Endothelial cell of umbilical vein (primary cell): ENCODE data around the gene MCM9. TPM values are rescaled to one million over a fixed set of nuclear protein-coding genes. Genes with fewer than 3 reads are reported as not detected.

Experiments used
- BruUV-seq: library from RNA; stranded (reverse); fragments of 400-500 nt; replicated peaks from 2 replicates; lab custom pipeline; 2021; lab: Mats Ljungman, UMichigan
- CTCF ChIA-PET: fragments of 300-600, 350-600 bp; sonication (Branson Sonifier 250); formaldehyde crosslinking; loops from one replicate; lab custom pipeline; 2021; ENCODE audit warnings: antibody characterized with exemption, inconsistent platforms; lab: Charles Lee
- POLR2A ChIA-PET: fragments of 300-600, 350-600 bp; sonication (Branson Sonifier 250); formaldehyde crosslinking; loops from one replicate; lab custom pipeline; 2021; ENCODE audit warnings: antibody characterized with exemption, inconsistent platforms; lab: Charles Lee
- DNase-seq: peaks from one replicate; pipeline ENCODE4 v3.0.0-alpha.2; 2011; ENCODE audit warnings: low read depth, low spot score
- FAIRE-seq: peaks from 2 replicates; lab custom pipeline; 2011; peaks lifted over from hg19 to GRCh38; lab: Jason Lieb, UNC
- H2AFZ ChIP-seq: 2 replicates; pipeline ENCODE4 v1.6.0; 2012; ENCODE audit warnings: low read depth, low read length, control low read depth, inconsistent platforms
- H3K27ac ChIP-seq: 2 replicates; pipeline ENCODE4 v1.5.1; 2011; ENCODE audit warnings: low read depth, mild to moderate bottlenecking, control low read depth, low read length, moderate library complexity; ENCODE audit not compliant: insufficient read depth
- H3K27me3 ChIP-seq, 2 experiments: 2 replicates each; pipeline versions ENCODE4 v1.6.0 to v1.6.1; 2011; ENCODE audit warnings: low read length in 2 of 2, mixed read lengths in 1 of 2; ENCODE audit not compliant: control insufficient read depth in 2 of 2, insufficient read depth in 2 of 2
- H3K36me3 ChIP-seq, 2 experiments: 2 replicates in 1 of 2; 3 replicates in 1 of 2; pipeline ENCODE4 v1.5.1; 2011; ENCODE audit warnings: low read length in 2 of 2, mild to moderate bottlenecking in 1 of 2, moderate library complexity in 1 of 2; ENCODE audit not compliant: control insufficient read depth in 2 of 2, insufficient read depth in 2 of 2; ENCODE audit errors: extremely low read depth in 1 of 2
- H3K4me1 ChIP-seq: 3 replicates; pipeline ENCODE4 v1.5.1; 2011; ENCODE audit warnings: mild to moderate bottlenecking, low read length; ENCODE audit not compliant: control insufficient read depth, insufficient read depth; ENCODE audit errors: extremely low read depth
- H3K4me2 ChIP-seq: 2 replicates; pipeline ENCODE4 v1.6.1; 2011; ENCODE audit warnings: low read length, control low read depth, mixed read lengths; ENCODE audit not compliant: insufficient read depth
- H3K4me3 ChIP-seq, 3 experiments: fragments of 200-600 bp in 1 of 3; sonication (generic), shearing (Covaris generic) in 1 of 3; replicated peaks in 1 of 3; 2 replicates each; pipeline ENCODE4 v1.5.1; 2011 to 2016; ENCODE audit warnings: control low read depth in 3 of 3, low read length in 3 of 3, mild to moderate bottlenecking in 2 of 3, inconsistent platforms in 1 of 3, low read depth in 1 of 3, moderate library complexity in 1 of 3; ENCODE audit not compliant: insufficient read depth in 1 of 3
- H3K79me2 ChIP-seq: 2 replicates; pipeline ENCODE4 v1.6.0; 2012; ENCODE audit warnings: low read length, inconsistent platforms; ENCODE audit not compliant: control insufficient read depth, insufficient read depth
- H3K9ac ChIP-seq: replicated peaks from 2 replicates; pipeline ENCODE3; 2011; ENCODE audit warnings: low read length, control low read depth; ENCODE audit not compliant: insufficient read depth; ENCODE audit errors: extremely low read depth
- H3K9me1 ChIP-seq: replicated peaks from 3 replicates; pipeline ENCODE4 v1.6.0; 2011; ENCODE audit warnings: mild to moderate bottlenecking, low read length; ENCODE audit not compliant: control insufficient read depth, insufficient read depth; ENCODE audit errors: extremely low read depth
- H3K9me3 ChIP-seq: replicated peaks from 2 replicates; pipeline ENCODE4 v1.5.1; 2012; ENCODE audit warnings: low read length, inconsistent platforms; ENCODE audit not compliant: control insufficient read depth, insufficient read depth
- H4K20me1 ChIP-seq: replicated peaks from 2 replicates; pipeline ENCODE3; 2011; ENCODE audit warnings: mild to moderate bottlenecking, low read length; ENCODE audit not compliant: control insufficient read depth, insufficient read depth; ENCODE audit errors: extremely low read depth
- MYC ChIP-seq: IDR thresholded peaks from one replicate; pipeline ENCODE4 v1.6.1; 2011; ENCODE audit warnings: mild to moderate bottlenecking, low read depth, low read length
- POLR2A ChIP-seq: IDR thresholded peaks from 2 replicates; pipeline ENCODE4 v1.6.1; 2012; ENCODE audit warnings: low read depth, mild to moderate bottlenecking, control low read depth, low read length
- POLR2AphosphoS5 ChIP-seq: IDR thresholded peaks from 2 replicates; pipeline ENCODE4 v1.6.1; 2012; ENCODE audit warnings: low read depth, mild to moderate bottlenecking, control low read depth, low read length, moderate library complexity; ENCODE audit not compliant: insufficient read depth
- dilution Hi-C: fragments of 300-500 bp; cut with MboI; formaldehyde crosslinking; loops from one replicate; pipeline ENCODE4 v1.15.0; 2019; ENCODE audit warnings: low sequenced_read_pairs; ENCODE audit not compliant: extremely low pct_ligation_motif_present
- intact Hi-C: fragments of 100-400 bp; cut with micrococcal nuclease; formaldehyde crosslinking; loops from one replicate; pipeline ENCODE4 v1.10.0; 2022
- polyA plus RNA-seq, 4 experiments: library from polyadenylated mRNA; depleted of rRNA in 3 of 4; stranded (reverse) in 3 of 4; unstranded in 1 of 4; fragments of >200 nt; gene quantifications; 2 replicates each; pipeline versions ENCODE4 v1.2.1 to v1.2.3, GENCODE V29; 2011 to 2012; ENCODE audit warnings: missing spikeins in 1 of 4
- total RNA-seq: library from RNA; stranded (reverse); gene quantifications from 2 replicates; pipeline ENCODE4 v1.2.3, GENCODE V29; 2021
- TF ChIP-seq, protein P1 (sequence below): IDR thresholded peaks from 2 replicates; pipeline ENCODE4 v1.6.1; 2011; ENCODE audit not compliant: insufficient read depth, insufficient read length
- TF ChIP-seq, protein P2 (sequence below), 2 donors: IDR thresholded peaks; 1 replicate in 1 of 2; 2 replicates in 1 of 2; pipeline ENCODE4 v1.5.1; 2011; ENCODE audit warnings: low read length in 2 of 2, mild to moderate bottlenecking in 2 of 2, moderate library complexity in 2 of 2, control low read depth in 1 of 2, inconsistent platforms in 1 of 2, low read depth in 1 of 2; ENCODE audit not compliant: insufficient read depth in 1 of 2; ENCODE audit errors: extremely low read depth in 1 of 2

MCM9 gene
- total and polyA plus RNA-seq, 2 donors (not counting 3 experiments of a cell fraction or from before 2014, with no cell fraction given) = 2.0 to 14.1 TPM

- BruUV-seq = TSS peak; percentile 18
- no peaks in the 10 kb centered on the region for H3K36me3 ChIP-seq
- DNase-seq (no peak), FAIRE-seq (no peak)
- H3K9me3 ChIP-seq = no peaks in the 10 kb centered on the region
- H2AFZ ChIP-seq = no peak overlapping the region
- peak overlapping the region; percentile 56 to 99 (median 87) for H3K4me3 ChIP-seq
- peaks cover 18% of the 10 kb centered on the region for H3K4me1 ChIP-seq
- dilution Hi-C loops = no loop called here
- intact Hi-C loops = loop anchor here (1.0 to 10.0 kb wide), 4 partner anchors 187 to 1401 kb away; partner anchors contain the start of gene CEP85L
- H4K20me1 ChIP-seq = no peaks in the 10 kb centered on the region
- peak overlapping the region; percentile 77 for H3K4me2 ChIP-seq
- ChIA-PET POLR2A (interaction anchor here (0.6 kb wide), 1 partner anchor 1700 kb away, joined by 3 read pairs; no protein-coding TSS in a partner anchor), CTCF (interaction anchor here (1.1 to 2.9 kb wide), 9 partner anchors 12 to 214 kb away, joined by 3 to 16 read pairs (median 4); partner anchors contain the start of gene MCM9)
- peak overlapping the region; percentile 91 for H3K27ac ChIP-seq
- H3K9ac ChIP-seq = peak overlapping the region; percentile 96
- TF ChIP-seq, protein P1, sequence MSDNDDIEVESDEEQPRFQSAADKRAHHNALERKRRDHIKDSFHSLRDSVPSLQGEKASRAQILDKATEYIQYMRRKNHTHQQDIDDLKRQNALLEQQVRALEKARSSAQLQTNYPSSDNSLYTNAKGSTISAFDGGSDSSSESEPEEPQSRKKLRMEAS = no peak
- TF ChIP-seq POLR2AphosphoS5 = no peak
- TF ChIP-seq, protein P2, sequence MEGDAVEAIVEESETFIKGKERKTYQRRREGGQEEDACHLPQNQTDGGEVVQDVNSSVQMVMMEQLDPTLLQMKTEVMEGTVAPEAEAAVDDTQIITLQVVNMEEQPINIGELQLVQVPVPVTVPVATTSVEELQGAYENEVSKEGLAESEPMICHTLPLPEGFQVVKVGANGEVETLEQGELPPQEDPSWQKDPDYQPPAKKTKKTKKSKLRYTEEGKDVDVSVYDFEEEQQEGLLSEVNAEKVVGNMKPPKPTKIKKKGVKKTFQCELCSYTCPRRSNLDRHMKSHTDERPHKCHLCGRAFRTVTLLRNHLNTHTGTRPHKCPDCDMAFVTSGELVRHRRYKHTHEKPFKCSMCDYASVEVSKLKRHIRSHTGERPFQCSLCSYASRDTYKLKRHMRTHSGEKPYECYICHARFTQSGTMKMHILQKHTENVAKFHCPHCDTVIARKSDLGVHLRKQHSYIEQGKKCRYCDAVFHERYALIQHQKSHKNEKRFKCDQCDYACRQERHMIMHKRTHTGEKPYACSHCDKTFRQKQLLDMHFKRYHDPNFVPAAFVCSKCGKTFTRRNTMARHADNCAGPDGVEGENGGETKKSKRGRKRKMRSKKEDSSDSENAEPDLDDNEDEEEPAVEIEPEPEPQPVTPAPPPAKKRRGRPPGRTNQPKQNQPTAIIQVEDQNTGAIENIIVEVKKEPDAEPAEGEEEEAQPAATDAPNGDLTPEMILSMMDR (IDR thresholded peaks at IDR 0.05; ENCODE audit: extremely low read depth in 1 of 2, insufficient read depth in 1 of 2, low read depth in 1 of 2, low read length in 2 of 2) = no peak
- H3K27me3 ChIP-seq = no peaks in the 10 kb centered on the region
- H3K79me2 ChIP-seq = peaks cover 75% of the 10 kb centered on the region
- no peaks in the 10 kb centered on the region for H3K9me1 ChIP-seq
These were observed 39.1 kb downstream of the MCM9 start for GRCh38 chr6:118895859-118896258.

GRCh38 chr6:118895261-118895560, 39.7 kb downstream of the MCM9 start:
- H3K4me1 ChIP-seq = peaks cover 18% of the 10 kb centered on the region
- peak overlapping the region; percentile 56 to 99 (median 87) for H3K4me3 ChIP-seq
- DNase-seq (no peak), FAIRE-seq (no peak)
- H3K4me2 ChIP-seq = peak overlapping the region; percentile 77
- CTCF ChIA-PET = interaction anchor here (1.7 to 2.9 kb wide), 4 partner anchors 30 to 244 kb away, joined by 4 to 16 read pairs (median 6); partner anchors contain the start of gene CEP85L
- H3K9ac ChIP-seq = peak overlapping the region; percentile 96
- no peak overlapping the region for H2AFZ ChIP-seq
- TF ChIP-seq POLR2A (peak; percentile 28), MYC (no peak)
- POLR2A ChIA-PET = interaction anchor here (0.6 to 1.6 kb wide), 2 partner anchors 40 to 1700 kb away, joined by 3 to 4 read pairs; partner anchors contain the start of gene MCM9
- no TSS peak for BruUV-seq
- no peaks in the 10 kb centered on the region for H3K9me3 ChIP-seq
- peak overlapping the region; percentile 91 for H3K27ac ChIP-seq
- no peaks in the 10 kb centered on the region for H4K20me1 ChIP-seq
- dilution Hi-C loops (no loop called here), intact Hi-C loops (loop anchor here (2.0 to 10.0 kb wide), 2 partner anchors 244 to 1400 kb away; partner anchors contain the start of gene CEP85L)
- H3K9me1 ChIP-seq = no peaks in the 10 kb centered on the region
- no peaks in the 10 kb centered on the region for H3K36me3 ChIP-seq
- no peaks in the 10 kb centered on the region for H3K27me3 ChIP-seq
- peaks cover 69% of the 10 kb centered on the region for H3K79me2 ChIP-seq
